ENCODE measurements around the gene GFY. TPM values are rescaled to one million over a fixed set of nuclear protein-coding genes. Genes with fewer than 3 reads are reported as not detected.

The GFY gene
- total and polyA plus RNA-seq, 9 of the 15 experiments (the other 6 are each of a cell fraction or from before 2014, with no cell fraction given) = 0.06 to 0.40 (median 0.19) TPM; not detected in 3

DNA sequence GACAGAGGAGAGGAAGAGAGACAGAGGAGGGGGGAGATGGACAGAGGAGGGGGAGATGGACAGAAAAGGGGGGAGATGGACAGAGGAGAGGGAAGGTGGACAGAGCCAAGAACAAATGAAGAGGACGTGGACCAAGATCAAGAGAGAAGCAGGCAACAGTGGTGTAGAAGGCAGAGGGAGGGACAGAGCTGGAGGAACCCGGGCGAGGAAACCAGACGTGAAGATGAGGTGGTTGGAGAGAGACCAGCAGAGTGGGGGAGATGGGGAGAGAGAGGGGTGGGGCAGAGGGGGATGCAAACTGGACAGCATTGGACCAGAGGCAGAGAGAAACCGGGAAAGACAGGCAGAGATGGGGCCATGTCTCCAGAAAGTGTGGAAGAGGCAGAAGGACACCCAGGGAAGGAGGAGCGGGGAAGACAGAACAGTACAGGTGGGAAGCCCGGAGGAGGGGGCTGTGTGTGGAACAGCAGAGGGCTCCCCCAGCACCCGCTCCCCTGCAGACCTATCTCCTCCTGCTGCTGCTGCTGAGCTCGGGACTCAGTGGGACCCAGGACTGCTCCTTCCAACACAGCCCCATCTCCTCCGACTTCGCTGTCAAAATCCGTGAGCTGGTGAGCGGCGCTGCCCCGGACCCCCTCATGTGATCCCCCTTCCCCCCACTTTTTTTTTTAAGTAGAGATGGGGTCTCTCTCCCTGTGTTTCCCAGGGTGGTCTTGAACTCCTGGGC is 50.2 kb downstream of the GFY start:
- POLR2A ChIA-PET = interaction anchor here (0.6 to 1.7 kb wide), 3 partner anchors 13 to 146 kb away, joined by 4 to 16 read pairs (median 5); partner anchors contain the start of genes PIH1D1 and RPL13A
- H4K20me1 ChIP-seq (replicated peaks; ENCODE audit: control insufficient read depth, insufficient read depth, low read length) = no peaks in the 10 kb centered on the region
- 27% methylated on average over 7 of the region's 15 CpGs for WGBS (ENCODE audit: insufficient coverage, low coverage, missing lambda C conversion rate)
- H3K4me2 ChIP-seq (ENCODE audit: insufficient read depth, low read length) = peak overlapping the region; percentile 73
- H3K36me3 ChIP-seq (ENCODE audit: control insufficient read depth, insufficient read depth, low read length) = peaks cover 7% of the 10 kb centered on the region; the same call in 1 of the 3 replicates
- peak overlapping the region in 1 of 2 experiments; percentile 94; a peak in 1 of 4 replicates for H3K9ac ChIP-seq (ENCODE audit: insufficient read depth in 1 of 2, low read depth in 2 of 2, low read length in 2 of 2)
- H3K9me3 ChIP-seq (replicated peaks; ENCODE audit: control insufficient read depth, insufficient read depth, low read depth, low read length) = no peaks in the 10 kb centered on the region
- FAIRE-seq (no peak), DNase-seq (ENCODE audit: extremely low read depth in 1 of 4, low spot score in 3 of 4) (peak in 1 of 4 experiments; percentile 5), ATAC-seq (no peak)
- BruUV-seq (replicated peaks) = no TSS peak
- H3K9me1 ChIP-seq (ENCODE audit: control insufficient read depth, insufficient read depth, low read length) = no peaks in the 10 kb centered on the region
- H3K4me1 ChIP-seq (replicated peaks in 1 of 2; ENCODE audit: control insufficient read depth in 2 of 2, insufficient read depth in 2 of 2, low read length in 2 of 2) = peaks cover 11 to 44% of the 10 kb centered on the region in 2 experiments
- no peaks in the 10 kb centered on the region for H3K79me2 ChIP-seq (ENCODE audit: control insufficient read depth, insufficient read depth, low read length)
- no peak overlapping the region for H3K4me3 ChIP-seq
- H3K27ac ChIP-seq (ENCODE audit: extremely low read depth, low read depth, low read length) = no peak overlapping the region
- in situ Hi-C loops (cut with MboI) = no loop called here
- TF ChIP-seq ZNF699 (CRISPR knock-in tag; IDR thresholded peaks at IDR 0.05; ENCODE audit: insufficient replicate concordance) (no peak), DMBX1 (CRISPR knock-in tag; IDR thresholded peaks at IDR 0.05; ENCODE audit: borderline replicate concordance) (no peak), ZBTB7A (IDR thresholded peaks at IDR 0.05; ENCODE audit: borderline replicate concordance, control insufficient read depth, low read depth, low read length) (0 out of 2 replicates have a peak, but pooled peaks have one; percentile 5)
- TF ChIP-seq, protein P1, sequence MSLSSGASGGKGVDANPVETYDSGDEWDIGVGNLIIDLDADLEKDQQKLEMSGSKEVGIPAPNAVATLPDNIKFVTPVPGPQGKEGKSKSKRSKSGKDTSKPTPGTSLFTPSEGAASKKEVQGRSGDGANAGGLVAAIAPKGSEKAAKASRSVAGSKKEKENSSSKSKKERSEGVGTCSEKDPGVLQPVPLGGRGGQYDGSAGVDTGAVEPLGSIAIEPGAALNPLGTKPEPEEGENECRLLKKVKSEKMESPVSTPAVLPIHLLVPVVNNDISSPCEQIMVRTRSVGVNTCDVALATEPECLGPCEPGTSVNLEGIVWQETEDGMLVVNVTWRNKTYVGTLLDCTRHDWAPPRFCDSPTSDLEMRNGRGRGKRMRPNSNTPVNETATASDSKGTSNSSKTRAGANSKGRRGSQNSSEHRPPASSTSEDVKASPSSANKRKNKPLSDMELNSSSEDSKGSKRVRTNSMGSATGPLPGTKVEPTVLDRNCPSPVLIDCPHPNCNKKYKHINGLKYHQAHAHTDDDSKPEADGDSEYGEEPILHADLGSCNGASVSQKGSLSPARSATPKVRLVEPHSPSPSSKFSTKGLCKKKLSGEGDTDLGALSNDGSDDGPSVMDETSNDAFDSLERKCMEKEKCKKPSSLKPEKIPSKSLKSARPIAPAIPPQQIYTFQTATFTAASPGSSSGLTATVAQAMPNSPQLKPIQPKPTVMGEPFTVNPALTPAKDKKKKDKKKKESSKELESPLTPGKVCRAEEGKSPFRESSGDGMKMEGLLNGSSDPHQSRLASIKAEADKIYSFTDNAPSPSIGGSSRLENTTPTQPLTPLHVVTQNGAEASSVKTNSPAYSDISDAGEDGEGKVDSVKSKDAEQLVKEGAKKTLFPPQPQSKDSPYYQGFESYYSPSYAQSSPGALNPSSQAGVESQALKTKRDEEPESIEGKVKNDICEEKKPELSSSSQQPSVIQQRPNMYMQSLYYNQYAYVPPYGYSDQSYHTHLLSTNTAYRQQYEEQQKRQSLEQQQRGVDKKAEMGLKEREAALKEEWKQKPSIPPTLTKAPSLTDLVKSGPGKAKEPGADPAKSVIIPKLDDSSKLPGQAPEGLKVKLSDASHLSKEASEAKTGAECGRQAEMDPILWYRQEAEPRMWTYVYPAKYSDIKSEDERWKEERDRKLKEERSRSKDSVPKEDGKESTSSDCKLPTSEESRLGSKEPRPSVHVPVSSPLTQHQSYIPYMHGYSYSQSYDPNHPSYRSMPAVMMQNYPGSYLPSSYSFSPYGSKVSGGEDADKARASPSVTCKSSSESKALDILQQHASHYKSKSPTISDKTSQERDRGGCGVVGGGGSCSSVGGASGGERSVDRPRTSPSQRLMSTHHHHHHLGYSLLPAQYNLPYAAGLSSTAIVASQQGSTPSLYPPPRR (CRISPR knock-in tag; IDR thresholded peaks at IDR 0.05; ENCODE audit: borderline replicate concordance) = no peak
- TF ChIP-seq, protein P2, sequence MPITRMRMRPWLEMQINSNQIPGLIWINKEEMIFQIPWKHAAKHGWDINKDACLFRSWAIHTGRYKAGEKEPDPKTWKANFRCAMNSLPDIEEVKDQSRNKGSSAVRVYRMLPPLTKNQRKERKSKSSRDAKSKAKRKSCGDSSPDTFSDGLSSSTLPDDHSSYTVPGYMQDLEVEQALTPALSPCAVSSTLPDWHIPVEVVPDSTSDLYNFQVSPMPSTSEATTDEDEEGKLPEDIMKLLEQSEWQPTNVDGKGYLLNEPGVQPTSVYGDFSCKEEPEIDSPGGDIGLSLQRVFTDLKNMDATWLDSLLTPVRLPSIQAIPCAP (CRISPR knock-in tag; IDR thresholded peaks at IDR 0.05; ENCODE audit: borderline replicate concordance) = no peak
- no peak overlapping the region for H2AFZ ChIP-seq (ENCODE audit: low read depth, low read length)
- intact Hi-C loops (cut with micrococcal nuclease) = no loop called here
- CTCF ChIA-PET (ENCODE audit: low intra/inter-chr PET ratio) = interaction anchor here (0.9 kb wide), 1 partner anchor 83 kb away, joined by 4 read pairs; no protein-coding TSS in a partner anchor
- H3K27me3 ChIP-seq (ENCODE audit: control insufficient read depth in 2 of 2, insufficient read depth in 2 of 2, low read length in 2 of 2) = no peaks in the 10 kb centered on the region
